Body of pancreas (tissue), 4 donors: ENCODE measurements around the gene TFPI. TPM values are rescaled to one million over a fixed set of nuclear protein-coding genes. Genes with fewer than 3 reads are reported as not detected.

ENCODE experiments used
- ATAC-seq: fragments of 150-250 bp; one replicate; pipeline ENCODE4 v1.9.1; 2016
- DNase-seq, 4 donors: peaks; one replicate each; pipeline ENCODE4 v3.0.0-alpha.2; 2019
- H3K27ac ChIP-seq, 4 donors: fragments of 200-600 bp; sonication (generic); 1 replicate in 3 of 4; 2 replicates in 1 of 4; pipeline versions ENCODE4 v1.5.1 to v1.6.1; 2016 to 2019; ENCODE audit warnings: mild to moderate bottlenecking in 1 of 4, mixed read lengths in 1 of 4, moderate library complexity in 1 of 4
- H3K27me3 ChIP-seq, 2 donors: fragments of 200-600 bp; sonication (generic); one replicate each; pipeline ENCODE4 v1.6.0; 2016; ENCODE audit warnings: mild to moderate bottlenecking in 1 of 2
- H3K36me3 ChIP-seq, 2 donors: fragments of 200-600 bp; sonication (generic); replicated peaks in 1 of 2; 2 replicates each; pipeline ENCODE4 v1.5.1; 2016; ENCODE audit warnings: low read depth in 2 of 2; ENCODE audit not compliant: insufficient read depth in 1 of 2
- H3K4me1 ChIP-seq: fragments of 200-600 bp; sonication (generic); one replicate; pipeline ENCODE4 v1.6.0; 2016
- H3K4me3 ChIP-seq, 2 donors: fragments of 200-600 bp; sonication (generic); 1 replicate in 1 of 2; 2 replicates in 1 of 2; pipeline ENCODE4 v1.5.1; 2016 to 2019
- H3K9me3 ChIP-seq, 3 donors: fragments of 200-600 bp; sonication (generic); 1 replicate in 2 of 3; 2 replicates in 1 of 3; pipeline ENCODE4 v1.5.1; 2016
- CTCF ChIP-seq, 7 experiments: fragments of 450-650 bp in 4 of 7; fragments of 200-600 bp in 3 of 7; sonication (generic) in 3 of 7; IDR thresholded peaks; one replicate each; pipeline ENCODE4 v1.5.1; 2016 to 2019; ENCODE audit warnings: antibody characterized with exemption in 7 of 7
- POLR2A ChIP-seq, 3 donors: fragments of 450-650 bp; IDR thresholded peaks; one replicate each; pipeline ENCODE4 v1.6.1; 2016; ENCODE audit warnings: antibody characterized with exemption in 3 of 3, mild to moderate bottlenecking in 2 of 3
- WGBS, 2 donors: methylation state at CpG; one replicate each; pipeline ENCODE4 v1.1.5; 2017; 5-methylcytosine and 5-hydroxymethylcytosine counted together
- intact Hi-C: fragments of 100-400 bp; cut with DNase I; formaldehyde crosslinking; loops from one replicate; pipeline ENCODE4 v1.15.1; 2023
- total RNA-seq, 2 donors: library from RNA; depleted of rRNA; stranded (reverse); fragments of >200 nt; gene quantifications; one replicate each; pipeline ENCODE4 v1.1.0, GENCODE V29; 2016

TFPI gene
- total RNA-seq, 2 donors from 2014 or later, result 21.1 to 54.2 TPM

- ATAC-seq (no peak), DNase-seq (no peak)
- H3K27ac ChIP-seq, result no peak overlapping the region
- no peaks in the 10 kb centered on the region for H3K4me1 ChIP-seq
- no peak for TF ChIP-seq POLR2A (IDR thresholded peaks at IDR 0.05)
- no peak for TF ChIP-seq CTCF (IDR thresholded peaks at IDR 0.05)
- H3K36me3 ChIP-seq, result no peaks in the 10 kb centered on the region
- no peaks in the 10 kb centered on the region for H3K27me3 ChIP-seq
- no peak overlapping the region for H3K4me3 ChIP-seq
- H3K9me3 ChIP-seq, result no peaks in the 10 kb centered on the region
- intact Hi-C loops, result no loop called here
Observed at GRCh38 chr2:187526792-187527191, 27.4 kb downstream of the TFPI start.

DNA sequence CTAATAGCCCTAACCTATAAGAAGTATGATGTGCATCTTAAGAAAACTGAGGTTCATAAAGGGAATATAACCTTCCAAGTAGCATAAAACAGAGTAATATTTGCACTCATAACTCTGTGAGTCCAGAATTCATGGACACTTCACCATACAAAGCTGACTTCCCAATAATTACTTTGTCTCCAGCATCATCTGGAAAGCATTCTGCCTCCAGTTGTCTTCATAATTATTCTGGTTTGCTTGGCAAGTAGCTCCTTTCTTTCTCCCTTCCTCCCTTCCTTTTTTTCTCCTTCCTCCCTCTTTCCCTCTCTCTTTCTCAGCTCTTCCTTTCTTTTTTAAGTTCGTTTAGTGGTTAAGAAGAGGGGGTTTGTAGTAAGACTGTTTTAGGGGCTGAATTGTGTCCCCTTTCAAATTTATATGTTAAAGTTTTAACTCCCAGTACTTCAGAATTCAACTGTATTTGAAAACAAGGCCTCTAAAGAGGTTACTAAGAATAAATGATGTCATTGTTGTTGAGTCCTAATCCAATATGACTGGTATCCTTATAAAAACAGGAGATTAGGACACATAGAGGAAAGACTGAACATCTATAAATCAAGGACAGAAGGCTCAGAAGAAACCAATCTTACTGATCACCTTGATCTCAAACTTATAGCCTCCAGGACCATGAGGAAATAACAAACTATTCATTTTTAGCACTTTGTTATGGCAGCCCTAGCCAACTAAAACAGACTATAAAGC is 28.9 kb downstream of the TFPI start:
- H3K27ac ChIP-seq, result no peak overlapping the region
- TF ChIP-seq POLR2A (IDR thresholded peaks at IDR 0.05) (no peak), CTCF (IDR thresholded peaks at IDR 0.05) (no peak)
- 59 to 60% methylated on average over 1 of the region's 1 CpG for WGBS, 2 donors
- H3K4me3 ChIP-seq, result no peak overlapping the region
- intact Hi-C loops, result no loop called here
- DNase-seq, result no peak
- no peak for ATAC-seq
- no peaks in the 10 kb centered on the region for H3K36me3 ChIP-seq
- no peaks in the 10 kb centered on the region for H3K4me1 ChIP-seq
- H3K27me3 ChIP-seq, result no peaks in the 10 kb centered on the region
- no peaks in the 10 kb centered on the region for H3K9me3 ChIP-seq

DNA sequence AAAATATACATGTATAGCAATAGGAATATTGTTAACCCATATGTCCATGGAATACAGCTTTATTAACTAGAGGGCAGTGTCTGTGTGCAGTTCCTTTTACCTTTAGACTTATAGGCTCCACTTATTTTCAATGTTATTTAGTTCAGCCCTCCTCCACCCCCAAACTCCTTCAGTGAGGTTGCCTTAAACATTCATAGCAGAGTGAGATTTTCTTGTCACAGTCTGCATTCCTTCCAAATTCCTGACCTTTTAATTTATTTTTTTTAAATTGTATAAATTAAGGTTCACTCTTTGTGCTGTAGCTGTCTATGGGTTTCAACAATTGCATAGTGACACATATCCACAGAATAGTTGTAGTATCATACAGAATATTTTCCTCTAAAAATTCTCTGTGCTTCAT is 30.9 kb downstream of the TFPI start:
- no peaks in the 10 kb centered on the region for H3K36me3 ChIP-seq
- no peak overlapping the region for H3K4me3 ChIP-seq
- no peaks in the 10 kb centered on the region for H3K9me3 ChIP-seq
- intact Hi-C loops, result no loop called here
- DNase-seq (no peak), ATAC-seq (no peak)
- H3K27me3 ChIP-seq, result no peaks in the 10 kb centered on the region
- TF ChIP-seq CTCF (IDR thresholded peaks at IDR 0.05), result no peak
- TF ChIP-seq POLR2A (IDR thresholded peaks at IDR 0.05), result no peak
- H3K27ac ChIP-seq, result no peak overlapping the region
- no peaks in the 10 kb centered on the region for H3K4me1 ChIP-seq

DNA sequence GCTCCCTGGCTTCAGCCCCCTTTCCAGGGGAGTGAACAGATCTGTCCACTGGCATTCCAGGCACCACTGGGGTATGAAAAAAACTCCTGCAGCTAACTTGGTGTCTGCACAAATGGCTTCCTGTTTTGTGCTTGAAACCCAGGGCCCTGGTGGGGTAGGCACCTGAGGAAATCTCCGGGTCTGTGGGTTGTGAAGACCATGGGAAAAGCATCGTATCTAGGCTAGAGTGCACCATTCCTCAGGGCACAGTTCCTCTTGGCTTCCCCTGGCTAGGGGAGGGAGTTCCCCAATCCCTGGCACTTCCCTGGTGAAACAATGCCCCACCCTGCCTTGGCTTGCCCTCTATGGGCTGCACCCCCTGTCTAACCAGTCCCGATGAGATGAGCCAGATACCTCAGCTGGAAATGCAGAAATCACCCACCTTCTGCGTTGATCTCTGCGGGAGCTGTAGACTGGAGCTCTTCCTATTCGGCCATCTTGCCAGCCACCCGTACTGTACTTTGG is 34.1 kb downstream of the TFPI start:
- H3K36me3 ChIP-seq, result no peaks in the 10 kb centered on the region
- no peaks in the 10 kb centered on the region for H3K9me3 ChIP-seq
- no peak overlapping the region for H3K4me3 ChIP-seq
- WGBS, 2 donors, result 92 to 96% methylated on average over 7 of the region's 7 CpGs
- TF ChIP-seq CTCF (IDR thresholded peaks at IDR 0.05) (no peak), POLR2A (IDR thresholded peaks at IDR 0.05) (no peak)
- H3K27me3 ChIP-seq, result no peaks in the 10 kb centered on the region
- DNase-seq (no peak), ATAC-seq (no peak)
- H3K27ac ChIP-seq, result no peak overlapping the region
- intact Hi-C loops, result no loop called here
- no peaks in the 10 kb centered on the region for H3K4me1 ChIP-seq
